H1 (cell line): ENCODE data around the gene TMEM165. TPM values are rescaled to one million over a fixed set of nuclear protein-coding genes. Genes with fewer than 3 reads are reported as not detected.

ENCODE experiments used
- CTCF ChIA-PET: fragments of 300-600 bp; sonication (Branson Sonifier 250); formaldehyde crosslinking; loops from one replicate; lab custom pipeline; 2021; ENCODE audit not compliant: partially characterized antibody; lab: Charles Lee
- POLR2A ChIA-PET: fragments of 300-600 bp; sonication (Branson Sonifier 250); formaldehyde crosslinking; loops from one replicate; lab custom pipeline; 2021; ENCODE audit warnings: inconsistent platforms; ENCODE audit not compliant: partially characterized antibody; lab: Charles Lee
- DNase-seq, 2 experiments: peaks; one replicate each; pipeline versions ENCODE4 v3.0.0 to v3.0.0-alpha.2; 2010 to 2022; ENCODE audit warnings: low spot score in 2 of 2, low read depth in 1 of 2, mixed read lengths in 1 of 2
- FAIRE-seq: peaks from 2 replicates; lab custom pipeline; 2011; peaks lifted over from hg19 to GRCh38; lab: Jason Lieb, UNC
- H2AFZ ChIP-seq: 2 replicates; pipeline ENCODE4 v1.8.1; 2012; ENCODE audit warnings: low read length, inconsistent platforms
- H2AK5ac ChIP-seq: 2 replicates; pipeline ENCODE4 v1.6.1; 2013; ENCODE audit warnings: low read depth, low read length
- H2BK120ac ChIP-seq: replicated peaks from 2 replicates; pipeline ENCODE3; 2013; ENCODE audit warnings: low read depth, low read length, inconsistent platforms
- H2BK12ac ChIP-seq: 2 replicates; pipeline ENCODE4 v1.6.1; 2013; ENCODE audit warnings: low read depth, low read length
- H2BK15ac ChIP-seq: 2 replicates; pipeline ENCODE4 v1.6.1; 2013; ENCODE audit warnings: low read length
- H2BK20ac ChIP-seq: 2 replicates; pipeline ENCODE4 v1.6.1; 2013; ENCODE audit warnings: low read length
- H2BK5ac ChIP-seq: 2 replicates; pipeline ENCODE4 v1.6.1; 2013; ENCODE audit warnings: low read depth, low read length
- H3K14ac ChIP-seq: 2 replicates; pipeline ENCODE4 v1.6.1; 2013; ENCODE audit warnings: inconsistent platforms; ENCODE audit not compliant: insufficient read length
- H3K18ac ChIP-seq: 2 replicates; pipeline ENCODE4 v1.6.1; 2013; ENCODE audit warnings: low read length; ENCODE audit errors: extremely low read depth
- H3K23ac ChIP-seq: 2 replicates; pipeline ENCODE4 v1.6.1; 2013; ENCODE audit warnings: inconsistent platforms; ENCODE audit not compliant: insufficient read length
- H3K23me2 ChIP-seq: 2 replicates; pipeline ENCODE4 v1.6.1; 2013; ENCODE audit warnings: low read depth, low read length
- H3K27ac ChIP-seq: 2 replicates; pipeline ENCODE4 v1.6.1; 2011; ENCODE audit warnings: low read depth, low read length, inconsistent platforms
- H3K27me3 ChIP-seq, 4 experiments: replicated peaks in 1 of 4; 1 replicate in 1 of 4; 2 replicates in 3 of 4; pipeline versions ENCODE4 v1.6.1 to v1.8.1; 2011 to 2013; ENCODE audit warnings: low read length in 3 of 4, mild to moderate bottlenecking in 3 of 4, inconsistent platforms in 2 of 4, mixed read lengths in 2 of 4, moderate library complexity in 1 of 4; ENCODE audit not compliant: control insufficient read depth in 3 of 4, insufficient read depth in 3 of 4; ENCODE audit errors: extremely low read depth in 1 of 4
- H3K36me3 ChIP-seq, 4 experiments: 2 replicates each; pipeline versions ENCODE4 v1.6.1 to v1.8.1; 2011 to 2013; ENCODE audit warnings: mild to moderate bottlenecking in 4 of 4, low read length in 3 of 4, moderate library complexity in 2 of 4, control low read depth in 1 of 4, inconsistent platforms in 1 of 4; ENCODE audit not compliant: insufficient read depth in 4 of 4, control insufficient read depth in 2 of 4
- H3K4ac ChIP-seq: replicated peaks from 2 replicates; pipeline ENCODE3; 2013; ENCODE audit warnings: low read length, low read depth, mixed read lengths, inconsistent platforms; ENCODE audit not compliant: insufficient read length
- H3K4me1 ChIP-seq, 4 experiments: replicated peaks in 1 of 4; 1 replicate in 1 of 4; 2 replicates in 3 of 4; pipeline versions ENCODE4 v1.6.1 to v1.8.1; 2011 to 2013; ENCODE audit warnings: low read length in 3 of 4, inconsistent platforms in 2 of 4, mixed read lengths in 1 of 4; ENCODE audit not compliant: insufficient read depth in 4 of 4, control insufficient read depth in 3 of 4
- H3K4me2 ChIP-seq, 2 experiments: 2 replicates each; pipeline versions ENCODE4 v1.6.1 to v1.8.1; 2011 to 2013; ENCODE audit warnings: low read depth in 2 of 2, low read length in 2 of 2, control low read depth in 1 of 2, inconsistent platforms in 1 of 2, mild to moderate bottlenecking in 1 of 2; ENCODE audit not compliant: insufficient read depth in 1 of 2
- H3K4me3 ChIP-seq, 4 experiments: fragments of 200-600, 300-600 bp in 1 of 4; sonication (generic), shearing (Covaris generic), sonication (Bioruptor Twin) in 1 of 4; 2 replicates each; pipeline versions ENCODE4 v1.5.1 to v1.8.1; 2011 to 2016; ENCODE audit warnings: low read length in 4 of 4, low read depth in 3 of 4, control low read depth in 2 of 4, inconsistent platforms in 2 of 4, mild to moderate bottlenecking in 2 of 4, mixed read lengths in 1 of 4, moderate library complexity in 1 of 4; ENCODE audit not compliant: insufficient read depth in 2 of 4; ENCODE audit errors: extremely low read depth in 1 of 4
- H3K56ac ChIP-seq: replicated peaks from 2 replicates; pipeline ENCODE3; 2013; ENCODE audit warnings: low read depth, mild to moderate bottlenecking, mixed read lengths, low read length, inconsistent platforms; ENCODE audit not compliant: insufficient read length
- H3K79me1 ChIP-seq: 2 replicates; pipeline ENCODE4 v1.6.1; 2013; ENCODE audit warnings: low read depth, low read length, control low read depth
- H3K79me2 ChIP-seq, 2 experiments: 2 replicates each; pipeline versions ENCODE4 v1.6.1 to v1.8.1; 2012 to 2013; ENCODE audit warnings: low read length in 2 of 2, mild to moderate bottlenecking in 2 of 2, inconsistent platforms in 1 of 2; ENCODE audit not compliant: insufficient read depth in 2 of 2, control insufficient read depth in 1 of 2
- H3K9ac ChIP-seq, 4 experiments: replicated peaks in 1 of 4; 1 replicate in 1 of 4; 2 replicates in 3 of 4; pipeline versions ENCODE4 v1.6.1 to v1.8.1; 2011 to 2013; ENCODE audit warnings: low read depth in 3 of 4, low read length in 3 of 4, control low read depth in 2 of 4, mild to moderate bottlenecking in 2 of 4, moderate library complexity in 2 of 4, inconsistent platforms in 1 of 4; ENCODE audit errors: extremely low read depth in 1 of 4
- H3K9me3 ChIP-seq, 2 experiments: 2 replicates each; pipeline versions ENCODE4 v1.6.1 to v1.8.1; 2012 to 2013; ENCODE audit warnings: mild to moderate bottlenecking in 2 of 2, moderate library complexity in 2 of 2, control low read depth in 1 of 2, inconsistent platforms in 1 of 2, low read depth in 1 of 2, low read length in 1 of 2, mixed read lengths in 1 of 2; ENCODE audit not compliant: insufficient read depth in 2 of 2
- H4K20me1 ChIP-seq, 2 experiments: replicated peaks in 1 of 2; 2 replicates each; pipeline versions ENCODE3 to v1.8.1; 2011 to 2013; ENCODE audit warnings: inconsistent platforms in 2 of 2, low read length in 2 of 2, mild to moderate bottlenecking in 1 of 2; ENCODE audit not compliant: insufficient read depth in 2 of 2, control insufficient read depth in 1 of 2
- H4K5ac ChIP-seq: 2 replicates; pipeline ENCODE4 v1.6.1; 2013; ENCODE audit warnings: low read length, low read depth, mixed read lengths, inconsistent platforms; ENCODE audit not compliant: insufficient read length
- H4K8ac ChIP-seq: 2 replicates; pipeline ENCODE4 v1.8.0; 2013; ENCODE audit warnings: mild to moderate bottlenecking, moderate library complexity, low read length, inconsistent platforms; ENCODE audit not compliant: insufficient read depth; ENCODE audit errors: extremely low read depth
- H4K91ac ChIP-seq: replicated peaks from 2 replicates; pipeline ENCODE3; 2013; ENCODE audit warnings: low read length, mixed read lengths, inconsistent platforms; ENCODE audit not compliant: insufficient read length
- ASH2L ChIP-seq: fragments of 200-600, 300-600 bp; sonication (generic); IDR thresholded peaks from one replicate; pipeline ENCODE4 v1.7.1; 2017; ENCODE audit warnings: low read length
- CTCF ChIP-seq, 3 experiments: IDR thresholded peaks; 1 replicate in 2 of 3; 2 replicates in 1 of 3; pipeline versions ENCODE4 v1.5.1 to v1.6.1; 2011; ENCODE audit warnings: low read length in 3 of 3, mild to moderate bottlenecking in 3 of 3, inconsistent platforms in 2 of 3, low read depth in 1 of 3, moderate library complexity in 1 of 3; ENCODE audit not compliant: insufficient read depth in 1 of 3; ENCODE audit errors: control extremely low read depth in 1 of 3
- NRF1 ChIP-seq: IDR thresholded peaks from 2 replicates; pipeline ENCODE4 v1.6.1; 2011; ENCODE audit warnings: mild to moderate bottlenecking, low read depth, low read length, improper control_type of control experiment
- RAD21 ChIP-seq, 2 experiments: IDR thresholded peaks in 1 of 2; conservative IDR thresholded peaks in 1 of 2; 2 replicates each; pipeline ENCODE4 v1.6.1; 2011; ENCODE audit warnings: low read depth in 2 of 2, low read length in 2 of 2, improper control_type of control experiment in 1 of 2, inconsistent platforms in 1 of 2, mild to moderate bottlenecking in 1 of 2, moderate library complexity in 1 of 2
- TBP ChIP-seq: IDR thresholded peaks from 2 replicates; pipeline ENCODE4 v1.6.1; 2011; ENCODE audit warnings: low read depth, low read length, improper control_type of control experiment
- TEAD4 ChIP-seq: IDR thresholded peaks from 2 replicates; pipeline ENCODE4 v1.6.1; 2012; ENCODE audit warnings: low read depth, low read length, inconsistent platforms, mixed read lengths
- USF2 ChIP-seq: IDR thresholded peaks from 2 replicates; pipeline ENCODE4 v1.6.1; 2011; ENCODE audit warnings: low read length, improper control_type of control experiment
- ZNF274 ChIP-seq: IDR thresholded peaks from 2 replicates; pipeline ENCODE4 v1.7.0; 2012; ENCODE audit warnings: low read length, borderline replicate concordance; ENCODE audit errors: extremely low read depth
- WGBS, 2 experiments: shearing (Covaris generic) in 1 of 2; methylation state at CpG; one replicate each; pipeline versions ENCODE4 v1.1.6 to v1.1.7; 2013 to 2015; ENCODE audit warnings: low lambda C conversion rate in 2 of 2, mixed read lengths in 2 of 2, inconsistent platforms in 1 of 2, low coverage in 1 of 2, missing lambda C conversion rate in 1 of 2; ENCODE audit not compliant: insufficient replicate concordance in 2 of 2, insufficient coverage in 1 of 2, insufficient read length in 1 of 2; ENCODE audit errors: extremely low coverage in 1 of 2, missing lambda C conversion rate in 1 of 2; 5-methylcytosine and 5-hydroxymethylcytosine counted together
- polyA plus RNA-seq, 7 experiments: library from polyadenylated mRNA; depleted of rRNA in 3 of 7; stranded (reverse) in 5 of 7; unstranded in 2 of 7; fragments of >200 nt in 5 of 7; fragments of 200-250 nt in 2 of 7; gene quantifications; 1 replicate in 5 of 7; 2 replicates in 1 of 7; 4 replicates in 1 of 7; pipeline versions ENCODE4 v1.2.1 to v1.2.3, GENCODE V29; 2011 to 2013; ENCODE audit warnings: missing spikeins in 2 of 7, mixed read lengths in 2 of 7
- total RNA-seq: library from RNA; stranded (reverse); fragmentation: NEBNext Ultra II Directional; extraction: Animal tissue kit (Norgen Biotek cat#: 25700); gene quantifications from 2 replicates; pipeline ENCODE4 v1.2.1, GENCODE V29; 2021

TMEM165 gene
- total and polyA plus RNA-seq, 2 of the 8 experiments (the other 6 are each of a cell fraction or from before 2014, with no cell fraction given) = 85.5 to 125 TPM

- H3K9ac ChIP-seq = no peak overlapping the region
- H3K23me2 ChIP-seq = no peaks in the 10 kb centered on the region
- ChIA-PET POLR2A (no interaction called here), CTCF (interaction anchor here (1.0 to 2.2 kb wide), 5 partner anchors 10 to 282 kb away, joined by 3 to 8 read pairs (median 4); no protein-coding TSS in a partner anchor)
- H3K36me3 ChIP-seq = peaks cover 0 to 23% (median 12%) of the 10 kb centered on the region in 4 experiments; a peak in 4 of 8 replicates
- no peak overlapping the region for H2BK15ac ChIP-seq
- no peak overlapping the region for H4K5ac ChIP-seq
- TF ChIP-seq CTCF (IDR thresholded peaks at IDR 0.05; ENCODE audit: control extremely low read depth in 1 of 3, insufficient read depth in 1 of 3, low read depth in 1 of 3, low read length in 3 of 3) (peak in 1 of 3 experiments; percentile 10; a peak in 1 of 4 replicates), TBP (no peak), TEAD4 (peak; percentile 51; the same call in 1 of the 2 replicates), ASH2L (no peak), RAD21 (IDR thresholded peaks at IDR 0.05 in 1 of 2, conservative IDR thresholded peaks at IDR 0.05 in 1 of 2; ENCODE audit: low read depth in 2 of 2, low read length in 2 of 2) (peak in 1 of 2 experiments; percentile 13; a peak in 2 of 4 replicates), NRF1 (no peak), ZNF274 (no peak), USF2 (no peak)
- H3K27ac ChIP-seq = no peak overlapping the region
- no peak overlapping the region for H3K18ac ChIP-seq
- peaks cover 0 to 1% of the 10 kb centered on the region in 2 experiments for H4K20me1 ChIP-seq
- FAIRE-seq = no peak
- H2BK12ac ChIP-seq = no peak overlapping the region
- no peaks in the 10 kb centered on the region for H3K27me3 ChIP-seq
- H2AFZ ChIP-seq = no peak overlapping the region
- H2AK5ac ChIP-seq = no peak overlapping the region
- H3K9me3 ChIP-seq = no peaks in the 10 kb centered on the region
- no peak for DNase-seq
- H2BK5ac ChIP-seq = no peak overlapping the region
- WGBS, 2 experiments = 89% methylated on average over 3 of the region's 3 CpGs; no CpG with 5 or more reads in 1 of the 2 experiments
- H3K14ac ChIP-seq = no peak overlapping the region
- no peak overlapping the region for H3K4me3 ChIP-seq
- H2BK20ac ChIP-seq = no peak overlapping the region
- H3K4ac ChIP-seq = no peak overlapping the region
- H4K91ac ChIP-seq = no peak overlapping the region
- H3K4me2 ChIP-seq = no peak overlapping the region
- H3K23ac ChIP-seq = no peak overlapping the region
- peaks cover 0 to 9% (median 6%) of the 10 kb centered on the region in 4 experiments; a peak in 4 of 7 replicates for H3K4me1 ChIP-seq
- H2BK120ac ChIP-seq = no peak overlapping the region
- H4K8ac ChIP-seq = no peak overlapping the region
- no peaks in the 10 kb centered on the region for H3K79me2 ChIP-seq
- H3K79me1 ChIP-seq = no peaks in the 10 kb centered on the region
- no peak overlapping the region for H3K56ac ChIP-seq
These were observed 39.5 kb downstream of the TMEM165 start for GRCh38 chr4:55435141-55435841.
